Type B pancreatic cell (in vitro differentiated cells): ENCODE measurements around the gene APP. TPM values are rescaled to one million over a fixed set of nuclear protein-coding genes. Genes with fewer than 3 reads are reported as not detected.

ENCODE experiments used
- DNase-seq: peaks from one replicate; pipeline ENCODE4 v3.0.0; 2021; ENCODE audit warnings: mixed read lengths; ENCODE audit not compliant: unreplicated experiment; ENCODE audit errors: extremely low spot score
- H3K27ac Mint-ChIP-seq: 2 replicates; pipeline ENCODE4 v1.8.0; 2021; ENCODE audit warnings: mild to moderate bottlenecking, mixed read lengths
- H3K27me3 Mint-ChIP-seq: 2 replicates; pipeline ENCODE4 v1.8.0; 2021; ENCODE audit warnings: mixed read lengths
- H3K36me3 Mint-ChIP-seq: 2 replicates; pipeline ENCODE4 v1.8.0; 2021; ENCODE audit warnings: mixed read lengths
- H3K4me1 Mint-ChIP-seq: one replicate; pipeline ENCODE4 v1.8.0; 2021; ENCODE audit warnings: mixed read lengths; ENCODE audit not compliant: unreplicated experiment
- H3K4me3 Mint-ChIP-seq: 2 replicates; pipeline ENCODE4 v1.8.0; 2021; ENCODE audit warnings: mild to moderate bottlenecking, mixed read lengths
- H3K9me3 Mint-ChIP-seq: 2 replicates; pipeline ENCODE4 v1.8.0; 2021; ENCODE audit warnings: mixed read lengths
- total RNA-seq: library from RNA; stranded (reverse); gene quantifications from 2 replicates; pipeline ENCODE4 v1.2.1, GENCODE V29; 2021; ENCODE audit warnings: low replicate concordance
- TF ChIP-seq, protein P1 (sequence below): fragments of 200-600 bp; sonication (generic); conservative IDR thresholded peaks from 2 replicates; pipeline ENCODE4 v1.5.0; 2021; ENCODE audit warnings: antibody characterized with exemption, mild to moderate bottlenecking

The APP gene
- total RNA-seq, 1 donor from 2014 or later = 415 TPM

DNA sequence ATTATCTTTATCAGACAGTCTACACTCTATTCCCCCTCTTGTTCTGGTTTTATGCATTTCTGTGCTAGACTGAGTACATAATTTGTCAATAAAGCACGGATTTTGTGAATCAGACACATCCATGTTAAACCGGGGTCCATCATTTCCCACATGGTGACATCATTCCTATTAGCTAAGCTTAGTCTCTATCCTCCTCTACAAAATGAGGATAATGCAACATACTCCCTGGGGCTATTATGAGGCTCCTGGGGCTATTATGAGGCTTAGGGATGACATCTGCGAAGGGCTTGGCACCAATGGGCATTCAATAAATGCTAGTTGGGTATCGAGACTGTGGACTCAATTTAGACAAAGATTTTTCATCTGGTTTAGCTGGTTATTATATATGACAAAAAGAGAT lies 25.1 kb upstream of the APP start:
- peaks cover 4% of the 10 kb centered on the region for H3K9me3 Mint-ChIP-seq
- no peak for DNase-seq
- no peaks in the 10 kb centered on the region for H3K27me3 Mint-ChIP-seq
- TF ChIP-seq, protein P1, sequence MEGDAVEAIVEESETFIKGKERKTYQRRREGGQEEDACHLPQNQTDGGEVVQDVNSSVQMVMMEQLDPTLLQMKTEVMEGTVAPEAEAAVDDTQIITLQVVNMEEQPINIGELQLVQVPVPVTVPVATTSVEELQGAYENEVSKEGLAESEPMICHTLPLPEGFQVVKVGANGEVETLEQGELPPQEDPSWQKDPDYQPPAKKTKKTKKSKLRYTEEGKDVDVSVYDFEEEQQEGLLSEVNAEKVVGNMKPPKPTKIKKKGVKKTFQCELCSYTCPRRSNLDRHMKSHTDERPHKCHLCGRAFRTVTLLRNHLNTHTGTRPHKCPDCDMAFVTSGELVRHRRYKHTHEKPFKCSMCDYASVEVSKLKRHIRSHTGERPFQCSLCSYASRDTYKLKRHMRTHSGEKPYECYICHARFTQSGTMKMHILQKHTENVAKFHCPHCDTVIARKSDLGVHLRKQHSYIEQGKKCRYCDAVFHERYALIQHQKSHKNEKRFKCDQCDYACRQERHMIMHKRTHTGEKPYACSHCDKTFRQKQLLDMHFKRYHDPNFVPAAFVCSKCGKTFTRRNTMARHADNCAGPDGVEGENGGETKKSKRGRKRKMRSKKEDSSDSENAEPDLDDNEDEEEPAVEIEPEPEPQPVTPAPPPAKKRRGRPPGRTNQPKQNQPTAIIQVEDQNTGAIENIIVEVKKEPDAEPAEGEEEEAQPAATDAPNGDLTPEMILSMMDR = no peak
- H3K36me3 Mint-ChIP-seq = no peaks in the 10 kb centered on the region
- peaks cover 6% of the 10 kb centered on the region for H3K4me1 Mint-ChIP-seq
- no peak overlapping the region for H3K27ac Mint-ChIP-seq
- no peak overlapping the region for H3K4me3 Mint-ChIP-seq

- TF ChIP-seq, protein P1 = no peak
- Mint-ChIP-seq H3K4me1 (peaks cover 6% of the 10 kb centered on the region), H3K36me3 (no peaks in the 10 kb centered on the region), H3K9me3 (peaks cover 4% of the 10 kb centered on the region), H3K4me3 (no peak overlapping the region), H3K27ac (no peak overlapping the region), H3K27me3 (no peaks in the 10 kb centered on the region)
- no peak for DNase-seq
Measured at GRCh38 chr21:26194811-26195251, 24.3 kb upstream of the APP start.

- DNase-seq = no peak
- Mint-ChIP-seq H3K4me3 (no peak overlapping the region), H3K36me3 (no peaks in the 10 kb centered on the region), H3K27me3 (no peaks in the 10 kb centered on the region), H3K27ac (no peak overlapping the region), H3K9me3 (peaks cover 4% of the 10 kb centered on the region), H3K4me1 (peaks cover 6% of the 10 kb centered on the region)
- TF ChIP-seq, protein P1 = no peak
Measured at GRCh38 chr21:26194326-26194725, 23.8 kb upstream of the APP start.

DNA sequence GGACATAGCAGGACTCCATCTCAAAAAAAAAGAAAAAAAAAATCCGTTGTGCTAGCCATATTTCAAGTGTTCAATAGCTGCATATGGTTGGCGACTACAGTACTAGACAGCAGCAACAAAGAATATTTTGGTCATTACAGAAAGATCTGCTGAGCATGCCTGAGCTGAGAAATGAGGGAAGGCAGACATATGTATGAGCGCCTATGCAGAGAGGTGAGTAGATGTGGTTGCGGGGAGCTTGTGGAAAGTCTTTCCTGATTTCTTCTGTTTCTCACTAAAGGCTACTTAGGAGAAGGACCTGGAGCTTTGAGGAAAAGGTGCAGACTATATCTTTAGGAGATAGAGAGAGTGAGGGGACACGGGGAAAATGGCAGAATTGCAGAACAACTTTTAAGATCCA lies 21.0 kb upstream of the APP start:
- H3K4me3 Mint-ChIP-seq = no peak overlapping the region
- TF ChIP-seq, protein P1 = no peak
- peaks cover 4% of the 10 kb centered on the region for H3K9me3 Mint-ChIP-seq
- no peak for DNase-seq
- no peaks in the 10 kb centered on the region for H3K27me3 Mint-ChIP-seq
- H3K27ac Mint-ChIP-seq = no peak overlapping the region
- H3K36me3 Mint-ChIP-seq = no peaks in the 10 kb centered on the region
- H3K4me1 Mint-ChIP-seq = peaks cover 6% of the 10 kb centered on the region

GRCh38 chr21:26188422-26188821 lies 17.9 kb upstream of the APP start:
- peaks cover 13% of the 10 kb centered on the region for H3K9me3 Mint-ChIP-seq

More at GRCh38 chr21:26188422-26188821, 17.9 kb upstream of the APP start:
- H3K4me1 Mint-ChIP-seq = no peaks in the 10 kb centered on the region
- H3K27me3 Mint-ChIP-seq = no peaks in the 10 kb centered on the region
- H3K27ac Mint-ChIP-seq = no peak overlapping the region
- H3K36me3 Mint-ChIP-seq = no peaks in the 10 kb centered on the region
- TF ChIP-seq, protein P1 = no peak
- H3K4me3 Mint-ChIP-seq = no peak overlapping the region
- no peak for DNase-seq
